Measurements from ENCODE around the gene TMEM214. TPM values are rescaled to one million over a fixed set of nuclear protein-coding genes. Genes with fewer than 3 reads are reported as not detected.
A peak's percentile ranks its signal among the peaks of the same experiment; 100 is the strongest.

TMEM214 gene
- total RNA-seq, 4 donors from 2014 or later = 50.1 to 121 (median 82.0) TPM

- Histone ChIP-seq H3K9me3 (no peaks in the 10 kb centered on the region), H3K4me1 (peaks cover 0 to 12% (median 0%) of the 10 kb centered on the region in 4 donors), H3K36me3 (peaks cover 0 to 64% (median 0%) of the 10 kb centered on the region in 3 donors), H3K27ac (no peak overlapping the region), H3K4me3 (no peak overlapping the region), H3K27me3 (no peaks in the 10 kb centered on the region)
- peak in 1 of 3 donors; percentile 46 for DNase-seq
- TF ChIP-seq CTCF (IDR thresholded peaks at IDR 0.05) (no peak), POLR2A (IDR thresholded peaks at IDR 0.05) (no peak)
Observed at GRCh38 chr2:27040282-27040681, 7.5 kb downstream of the TMEM214 start.

DNA sequence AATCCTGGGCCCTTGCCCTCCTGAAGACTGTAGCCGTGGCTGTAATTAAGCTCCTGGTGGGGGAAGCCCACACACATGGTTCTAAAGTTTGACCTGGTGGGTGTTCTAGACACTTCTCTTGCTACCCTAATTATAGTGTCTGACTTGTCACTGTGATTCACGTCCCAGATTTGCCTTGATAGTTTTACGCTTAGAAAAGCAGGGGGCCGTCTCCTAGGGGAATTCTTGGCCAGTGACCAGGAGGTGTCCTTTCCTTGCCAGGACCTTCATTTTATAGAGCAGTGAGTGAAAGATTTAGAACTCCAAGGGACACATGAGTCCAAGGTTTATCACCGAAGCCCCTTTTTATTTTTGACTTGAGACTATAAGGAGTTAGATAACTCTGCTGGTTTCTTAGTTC, 9.0 kb downstream of the TMEM214 start:
- DNase-seq = no peak
- no peak overlapping the region for H3K4me3 ChIP-seq
- H3K9me3 ChIP-seq = no peaks in the 10 kb centered on the region
- peak overlapping the region in 2 of 4 donors; percentile 48 to 66 for H3K27ac ChIP-seq
- TF ChIP-seq POLR2A (IDR thresholded peaks at IDR 0.05) (no peak), CTCF (IDR thresholded peaks at IDR 0.05) (no peak)
- H3K4me1 ChIP-seq = peaks cover 0 to 12% (median 0%) of the 10 kb centered on the region in 4 donors
- H3K27me3 ChIP-seq = no peaks in the 10 kb centered on the region
- peaks cover 0 to 49% (median 0%) of the 10 kb centered on the region in 3 donors for H3K36me3 ChIP-seq

DNA sequence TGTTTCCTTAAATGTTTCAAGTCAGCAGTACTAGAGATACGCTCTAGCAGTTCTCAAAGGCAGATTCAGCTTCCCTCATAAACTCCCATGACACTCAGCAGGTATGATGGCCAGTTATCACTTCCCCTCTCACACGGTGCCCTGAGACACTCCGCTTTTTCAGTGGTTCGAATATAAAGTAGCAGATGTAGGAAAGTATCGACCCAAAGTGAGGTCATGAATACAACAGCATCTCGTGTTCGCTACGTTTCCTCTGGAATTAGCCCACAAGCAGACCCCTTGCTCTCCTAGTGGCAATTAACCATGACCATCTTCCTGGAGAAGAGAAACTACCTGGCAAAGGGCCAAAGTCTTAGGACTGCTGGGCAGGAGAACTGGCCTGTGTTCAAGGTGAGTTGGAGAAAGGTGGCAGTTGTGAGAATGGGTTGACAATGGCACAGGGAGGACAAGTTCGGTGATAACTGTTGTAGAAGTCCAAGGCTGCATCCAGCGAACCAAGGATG, 9.4 kb downstream of the TMEM214 start:
- H3K9me3 ChIP-seq = no peaks in the 10 kb centered on the region
- peak; percentile 22 to 60 (median 51) for DNase-seq

DNA sequence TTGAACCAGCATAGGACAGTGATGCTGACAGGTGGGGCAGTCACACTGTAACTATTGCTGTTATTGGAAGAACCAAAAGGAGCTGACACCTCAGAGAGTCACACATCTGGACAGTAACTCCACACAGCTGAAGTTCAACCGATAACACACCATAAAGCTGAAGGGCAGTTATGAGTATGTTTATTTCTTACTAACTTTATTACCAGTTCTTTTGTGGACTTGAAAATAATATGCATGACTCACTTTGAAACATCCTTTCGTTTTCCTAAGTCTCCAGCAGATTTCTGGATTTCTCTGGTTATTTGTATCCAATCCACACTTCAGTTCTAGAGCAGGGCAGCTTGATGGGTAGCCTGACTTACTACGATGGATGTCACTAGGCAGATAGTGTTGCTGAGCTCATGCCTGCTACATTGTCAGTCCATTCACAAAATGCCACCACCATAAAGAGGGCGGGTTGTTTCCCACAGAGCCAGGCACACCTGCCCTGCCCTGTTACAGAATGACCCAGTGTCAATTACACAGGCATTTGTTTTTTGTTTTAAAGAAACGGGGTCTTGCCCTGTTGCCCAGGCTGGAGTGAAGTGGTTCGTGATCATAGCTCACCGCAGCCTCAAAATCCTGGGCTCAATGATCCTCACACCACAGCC, 10.3 kb downstream of the TMEM214 start:
- H3K4me3 ChIP-seq = no peak overlapping the region
- peak overlapping the region in 2 of 4 donors; percentile 16 to 56 for H3K27ac ChIP-seq
- no peaks in the 10 kb centered on the region for H3K9me3 ChIP-seq
- peaks cover 0 to 12% (median 0%) of the 10 kb centered on the region in 4 donors for H3K4me1 ChIP-seq
- H3K27me3 ChIP-seq = no peaks in the 10 kb centered on the region
- peak in 1 of 3 donors; percentile 31 for DNase-seq
- peaks cover 0 to 35% (median 0%) of the 10 kb centered on the region in 3 donors for H3K36me3 ChIP-seq
- TF ChIP-seq CTCF (IDR thresholded peaks at IDR 0.05) (no peak), POLR2A (IDR thresholded peaks at IDR 0.05) (no peak)

More for the DNA sequence above, 9.4 kb downstream of the TMEM214 start:
- H3K27me3 ChIP-seq = no peaks in the 10 kb centered on the region
- H3K27ac ChIP-seq = peak overlapping the region in 3 of 4 donors; percentile 5 to 66 (median 48)
- TF ChIP-seq POLR2A (IDR thresholded peaks at IDR 0.05) (no peak), CTCF (IDR thresholded peaks at IDR 0.05) (no peak)
- H3K36me3 ChIP-seq = peaks cover 0 to 44% (median 0%) of the 10 kb centered on the region in 3 donors
- H3K4me3 ChIP-seq = no peak overlapping the region
- peaks cover 0 to 12% (median 0%) of the 10 kb centered on the region in 4 donors for H3K4me1 ChIP-seq

DNA sequence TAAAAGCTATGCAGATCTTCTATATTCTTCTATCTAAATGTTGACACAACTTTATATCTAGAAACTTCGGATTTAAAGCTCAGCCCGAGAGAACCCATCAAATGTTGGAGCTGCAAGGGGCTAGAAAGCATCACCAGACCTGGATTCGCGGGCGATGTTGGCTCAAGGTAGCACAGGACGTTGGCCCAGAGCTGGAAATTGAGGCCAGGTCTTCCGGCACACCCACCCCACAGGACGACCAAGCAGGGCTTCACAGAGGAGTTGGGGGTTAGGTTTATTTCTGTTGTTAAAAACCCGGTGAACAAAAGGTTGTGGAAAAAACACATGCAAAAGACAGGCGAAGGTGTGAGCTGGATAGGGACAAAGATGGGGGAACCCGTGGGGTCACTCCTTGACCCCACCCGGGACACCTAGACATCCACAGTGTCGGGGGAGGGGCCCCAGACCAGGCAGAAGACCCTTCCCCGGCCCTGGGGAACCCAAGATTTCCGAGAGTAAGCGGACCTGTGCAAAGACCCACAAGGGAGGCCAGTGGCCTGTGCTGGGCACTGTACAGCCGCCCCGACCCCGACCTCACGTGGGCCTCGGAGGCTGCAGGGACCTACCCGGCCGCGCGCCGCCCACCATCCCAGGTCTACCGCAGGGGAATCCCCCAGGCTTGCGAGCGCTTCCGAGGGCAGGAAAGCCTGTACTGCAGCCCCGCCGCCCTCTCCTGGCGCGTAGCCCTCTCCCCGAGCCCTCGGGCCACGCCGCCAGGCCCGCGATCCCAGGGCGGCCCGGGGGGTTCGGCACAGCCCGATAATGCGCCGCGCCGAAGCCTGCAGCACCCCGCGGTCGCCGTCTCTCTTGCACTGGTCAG, 16.9 kb downstream of the TMEM214 start:
- TF ChIP-seq CTCF (IDR thresholded peaks at IDR 0.05) (no peak), POLR2A (IDR thresholded peaks at IDR 0.05) (no peak)
- peak in 2 of 3 donors; percentile 41 to 75 for DNase-seq

More for the DNA sequence above, 16.9 kb downstream of the TMEM214 start:
- peaks cover 0 to 11% (median 0%) of the 10 kb centered on the region in 3 donors for H3K36me3 ChIP-seq
- no peaks in the 10 kb centered on the region for H3K9me3 ChIP-seq
- H3K4me3 ChIP-seq = peak overlapping the region; percentile 62 to 96 (median 92)
- no peaks in the 10 kb centered on the region for H3K27me3 ChIP-seq
- peaks cover 0 to 14% (median 8%) of the 10 kb centered on the region in 4 donors for H3K4me1 ChIP-seq
- H3K27ac ChIP-seq = peak overlapping the region; percentile 80 to 93 (median 90)
